Endothelial cell (in vitro differentiated cells): ENCODE measurements around the gene AKNA. TPM values are rescaled to one million over a fixed set of nuclear protein-coding genes. Genes with fewer than 3 reads are reported as not detected.

ENCODE experiments used
- DNase-seq: peaks from one replicate; pipeline ENCODE4 v3.0.0; 2021; ENCODE audit warnings: low spot score
- H3K27ac Mint-ChIP-seq: one replicate; pipeline ENCODE4 v1.8.0; 2021; ENCODE audit warnings: mixed read lengths, inconsistent platforms; ENCODE audit not compliant: unreplicated experiment
- H3K27me3 Mint-ChIP-seq: one replicate; pipeline ENCODE4 v1.8.0; 2021; ENCODE audit warnings: mild to moderate bottlenecking, moderate library complexity, mixed read lengths, inconsistent platforms; ENCODE audit not compliant: unreplicated experiment
- H3K36me3 Mint-ChIP-seq: one replicate; pipeline ENCODE4 v1.8.0; 2021; ENCODE audit warnings: mild to moderate bottlenecking, low read depth, mixed read lengths, inconsistent platforms; ENCODE audit not compliant: unreplicated experiment
- H3K4me1 Mint-ChIP-seq: one replicate; pipeline ENCODE4 v1.8.0; 2021; ENCODE audit warnings: mild to moderate bottlenecking, mixed read lengths, inconsistent platforms; ENCODE audit not compliant: unreplicated experiment
- H3K4me3 Mint-ChIP-seq: one replicate; pipeline ENCODE4 v1.8.0; 2021; ENCODE audit warnings: mild to moderate bottlenecking, mixed read lengths, inconsistent platforms; ENCODE audit not compliant: unreplicated experiment
- H3K9me3 Mint-ChIP-seq: one replicate; pipeline ENCODE4 v1.8.0; 2021; ENCODE audit warnings: mixed read lengths, inconsistent platforms; ENCODE audit not compliant: unreplicated experiment
- total RNA-seq: library from RNA; stranded (reverse); fragmentation: NEBNext Ultra II Directional; extraction: Animal tissue kit (Norgen Biotek cat#: 25700); gene quantifications from one replicate; pipeline ENCODE4 v1.2.1, GENCODE V29; 2021; ENCODE audit not compliant: unreplicated experiment
- TF ChIP-seq, protein P1 (sequence below): fragments of 200-600 bp; sonication (generic); IDR thresholded peaks from one replicate; pipeline ENCODE4 v1.5.0; 2021; ENCODE audit warnings: antibody characterized with exemption; ENCODE audit not compliant: unreplicated experiment

AKNA gene
- total RNA-seq, 1 donor from 2014 or later = 79.1 TPM

GRCh38 chr9:114300153-114300845, 87.5 kb downstream of the AKNA start:
- peaks cover 28% of the 10 kb centered on the region for H3K36me3 Mint-ChIP-seq
- H3K9me3 Mint-ChIP-seq = no peaks in the 10 kb centered on the region
- TF ChIP-seq, protein P1, sequence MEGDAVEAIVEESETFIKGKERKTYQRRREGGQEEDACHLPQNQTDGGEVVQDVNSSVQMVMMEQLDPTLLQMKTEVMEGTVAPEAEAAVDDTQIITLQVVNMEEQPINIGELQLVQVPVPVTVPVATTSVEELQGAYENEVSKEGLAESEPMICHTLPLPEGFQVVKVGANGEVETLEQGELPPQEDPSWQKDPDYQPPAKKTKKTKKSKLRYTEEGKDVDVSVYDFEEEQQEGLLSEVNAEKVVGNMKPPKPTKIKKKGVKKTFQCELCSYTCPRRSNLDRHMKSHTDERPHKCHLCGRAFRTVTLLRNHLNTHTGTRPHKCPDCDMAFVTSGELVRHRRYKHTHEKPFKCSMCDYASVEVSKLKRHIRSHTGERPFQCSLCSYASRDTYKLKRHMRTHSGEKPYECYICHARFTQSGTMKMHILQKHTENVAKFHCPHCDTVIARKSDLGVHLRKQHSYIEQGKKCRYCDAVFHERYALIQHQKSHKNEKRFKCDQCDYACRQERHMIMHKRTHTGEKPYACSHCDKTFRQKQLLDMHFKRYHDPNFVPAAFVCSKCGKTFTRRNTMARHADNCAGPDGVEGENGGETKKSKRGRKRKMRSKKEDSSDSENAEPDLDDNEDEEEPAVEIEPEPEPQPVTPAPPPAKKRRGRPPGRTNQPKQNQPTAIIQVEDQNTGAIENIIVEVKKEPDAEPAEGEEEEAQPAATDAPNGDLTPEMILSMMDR = no peak
- H3K27me3 Mint-ChIP-seq = no peaks in the 10 kb centered on the region
- H3K4me1 Mint-ChIP-seq = no peaks in the 10 kb centered on the region
- no peak overlapping the region for H3K27ac Mint-ChIP-seq
- DNase-seq = no peak
- peak overlapping the region; percentile 59 for H3K4me3 Mint-ChIP-seq

DNA sequence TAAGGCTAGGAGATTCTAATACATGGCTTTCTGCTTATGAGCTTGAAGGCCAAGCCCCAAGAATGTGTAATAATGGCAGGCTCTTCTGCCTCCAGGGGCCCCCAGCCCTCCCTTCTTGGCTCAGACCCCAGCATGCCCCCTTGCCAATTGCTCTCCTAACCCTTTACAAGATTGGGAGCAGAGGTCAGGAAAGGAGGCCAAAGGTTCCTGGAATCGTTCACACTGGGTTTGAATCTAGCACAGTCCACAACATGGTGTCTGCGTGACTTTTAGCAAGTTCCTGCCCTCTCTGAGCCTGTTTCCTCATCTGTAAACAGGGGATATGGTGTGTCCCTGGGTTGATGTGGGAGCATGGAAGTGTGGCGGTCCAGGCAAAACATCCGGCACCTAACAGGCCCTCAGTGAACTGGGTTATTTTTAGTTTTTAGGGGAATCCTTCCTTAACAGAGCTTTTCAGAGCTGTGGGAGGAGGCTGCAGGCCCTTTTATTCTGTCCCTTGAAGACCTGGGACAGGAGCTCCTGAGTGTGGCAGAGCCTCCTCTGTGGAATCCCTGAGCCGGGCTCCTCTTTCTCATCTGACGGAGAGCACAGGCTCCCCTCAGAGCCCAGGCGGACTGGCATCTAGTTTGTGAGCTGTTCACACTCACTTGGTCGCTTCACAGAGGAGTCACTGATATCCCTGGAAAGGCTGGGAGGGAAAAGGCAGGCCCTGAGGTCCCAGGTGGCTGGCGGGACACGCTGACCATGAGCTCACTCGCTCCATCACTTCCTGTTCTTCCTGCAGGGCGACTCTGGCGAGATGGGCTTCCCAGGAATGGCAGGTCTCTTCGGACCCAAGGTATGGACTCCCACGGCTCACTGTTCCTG, 88.3 kb downstream of the AKNA start:
- no peak for DNase-seq
- Mint-ChIP-seq H3K9me3 (no peaks in the 10 kb centered on the region), H3K27me3 (no peaks in the 10 kb centered on the region), H3K4me1 (no peaks in the 10 kb centered on the region), H3K4me3 (peak overlapping the region; percentile 59), H3K27ac (no peak overlapping the region), H3K36me3 (peaks cover 36% of the 10 kb centered on the region)
- TF ChIP-seq, protein P1 = no peak

- no peak overlapping the region for H3K27ac Mint-ChIP-seq
- no peak for DNase-seq
- no peak overlapping the region for H3K4me3 Mint-ChIP-seq
- H3K9me3 Mint-ChIP-seq = no peaks in the 10 kb centered on the region
- no peaks in the 10 kb centered on the region for H3K4me1 Mint-ChIP-seq
- peaks cover 57% of the 10 kb centered on the region for H3K36me3 Mint-ChIP-seq
- TF ChIP-seq, protein P1 = no peak
- peaks cover 1% of the 10 kb centered on the region for H3K27me3 Mint-ChIP-seq
Measured at GRCh38 chr9:114296338-114296737, 91.4 kb downstream of the AKNA start.

DNA sequence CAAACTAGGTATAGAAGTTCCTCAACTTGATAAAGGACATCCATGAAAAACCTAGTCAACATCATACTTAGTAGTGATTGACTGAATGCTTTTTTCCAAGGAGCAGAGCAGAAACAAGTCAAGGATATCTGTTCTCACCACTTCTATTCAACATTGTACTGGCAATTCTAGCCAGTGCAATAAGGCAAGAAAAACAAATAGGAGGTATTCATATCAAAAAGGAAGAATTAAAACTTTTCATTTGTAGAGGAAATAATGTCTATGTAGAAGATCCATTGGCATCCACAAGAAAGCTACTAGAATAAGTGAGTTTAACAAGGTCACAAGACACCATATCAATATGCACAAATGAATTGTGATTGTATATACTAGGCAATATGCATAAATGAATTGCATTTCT, 93.1 kb downstream of the AKNA start:
- peaks cover 1% of the 10 kb centered on the region for H3K27me3 Mint-ChIP-seq
- no peaks in the 10 kb centered on the region for H3K4me1 Mint-ChIP-seq
- peak overlapping the region; percentile 80 for H3K4me3 Mint-ChIP-seq
- no peak for DNase-seq
- peaks cover 58% of the 10 kb centered on the region for H3K36me3 Mint-ChIP-seq
- H3K27ac Mint-ChIP-seq = no peak overlapping the region
- no peaks in the 10 kb centered on the region for H3K9me3 Mint-ChIP-seq
- TF ChIP-seq, protein P1 = no peak
